GM12878 (cell line): ENCODE measurements around the gene NOL4L. TPM values are rescaled to one million over a fixed set of nuclear protein-coding genes. Genes with fewer than 3 reads are reported as not detected.

Experiments used
- ATAC-seq: fragments of 200-7000 bp; cut with Tn5 transposase; 3 replicates; pipeline ENCODE4 v1.9.1; 2020; ENCODE audit warnings: mild to moderate bottlenecking, moderate library complexity
- BruUV-seq: library from RNA; stranded (reverse); fragments of 400-500 nt; replicated peaks from 2 replicates; lab custom pipeline; 2021; lab: Mats Ljungman, UMichigan
- CTCF ChIA-PET: fragments of 300-600 bp; sonication (Branson Sonifier 250); formaldehyde crosslinking; extraction: SDS; loops from one replicate; lab custom pipeline; 2021; ENCODE audit warnings: inconsistent platforms; lab: Yijun Ruan, JAX
- POLR2A ChIA-PET: fragments of 350-600 bp; formaldehyde crosslinking; extraction: SDS; loops from one replicate; lab custom pipeline; 2021; ENCODE audit warnings: inconsistent platforms; lab: Charles Lee
- RAD21 ChIA-PET: fragments of 300-600 bp; sonication (Branson Sonifier 250); formaldehyde crosslinking; loops from one replicate; lab custom pipeline; 2023; ENCODE audit warnings: antibody characterized with exemption; ENCODE audit not compliant: unreplicated experiment; lab: Charles Lee
- SMC1A ChIA-PET: fragments of 300-600 bp; sonication (Branson Sonifier 250); formaldehyde crosslinking; loops from one replicate; lab custom pipeline; 2023; ENCODE audit not compliant: unreplicated experiment, uncharacterized antibody; lab: Charles Lee
- DNase-seq: peaks from one replicate; pipeline ENCODE4 v3.0.0-alpha.2; 2011; ENCODE audit warnings: low read depth, low spot score
- FAIRE-seq: peaks from 3 replicates; lab custom pipeline; 2011; peaks lifted over from hg19 to GRCh38; lab: Jason Lieb, UNC
- H2AFZ ChIP-seq: 2 replicates; pipeline ENCODE4 v1.6.0; 2011; ENCODE audit warnings: low read depth, low read length, control low read depth; ENCODE audit not compliant: control insufficient read depth
- H3K27ac ChIP-seq: 2 replicates; pipeline ENCODE4 v1.5.1; 2011; ENCODE audit warnings: control low read depth; ENCODE audit not compliant: control insufficient read depth, insufficient read depth
- H3K27me3 ChIP-seq, 2 experiments: replicated peaks in 1 of 2; 2 replicates each; pipeline versions ENCODE4 v1.6.0 to v1.6.1; 2011; ENCODE audit warnings: low read length in 1 of 2; ENCODE audit not compliant: control insufficient read depth in 2 of 2, insufficient read depth in 2 of 2
- H3K36me3 ChIP-seq, 2 experiments: 2 replicates each; pipeline ENCODE4 v1.5.1; 2011; ENCODE audit warnings: low read length in 1 of 2; ENCODE audit not compliant: control insufficient read depth in 2 of 2, insufficient read depth in 2 of 2
- H3K4me1 ChIP-seq: 2 replicates; pipeline ENCODE4 v1.6.1; 2011; ENCODE audit warnings: mild to moderate bottlenecking, low read length, moderate library complexity, mixed read lengths; ENCODE audit not compliant: control insufficient read depth, insufficient read depth
- H3K4me2 ChIP-seq: 2 replicates; pipeline ENCODE4 v1.6.0; 2011; ENCODE audit warnings: control low read depth; ENCODE audit not compliant: control insufficient read depth, insufficient read depth
- H3K4me3 ChIP-seq: fragments of 200-600 bp; sonication (generic); 2 replicates; pipeline ENCODE4 v1.5.1; 2016
- H3K79me2 ChIP-seq: 2 replicates; pipeline ENCODE4 v1.6.0; 2011; ENCODE audit warnings: low read length; ENCODE audit not compliant: control insufficient read depth, insufficient read depth
- H3K9ac ChIP-seq: 2 replicates; pipeline ENCODE4 v1.8.0; 2011; ENCODE audit warnings: low read length, control low read depth, mixed read lengths; ENCODE audit not compliant: control insufficient read depth, insufficient read depth
- H3K9me3 ChIP-seq: replicated peaks from 3 replicates; pipeline ENCODE4 v1.5.1; 2011; ENCODE audit warnings: mild to moderate bottlenecking, low read length; ENCODE audit not compliant: control insufficient read depth, insufficient read depth
- H4K20me1 ChIP-seq: 2 replicates; pipeline ENCODE4 v1.6.0; 2011; ENCODE audit not compliant: control insufficient read depth, insufficient read depth
- CEBPZ ChIP-seq: fragments of 150-350 bp; IDR thresholded peaks from 2 replicates; pipeline ENCODE4 v1.6.1; 2016; ENCODE audit warnings: low read depth, low read length
- CHD1 ChIP-seq: IDR thresholded peaks from 2 replicates; pipeline ENCODE4 v1.6.1; 2012; ENCODE audit warnings: low read depth, low read length, improper control_type of control experiment
- IKZF1 ChIP-seq: fragments of 450-650 bp; conservative IDR thresholded peaks from 2 replicates; pipeline ENCODE4 v1.6.1; 2017; ENCODE audit warnings: antibody characterized with exemption, mild to moderate bottlenecking
- IRF4 ChIP-seq: IDR thresholded peaks from 2 replicates; pipeline ENCODE4 v1.6.1; 2011; ENCODE audit warnings: low read depth, low read length
- PBX3 ChIP-seq: IDR thresholded peaks from 2 replicates; pipeline ENCODE4 v1.6.1; 2011; ENCODE audit warnings: mild to moderate bottlenecking, low read depth, low read length, moderate library complexity; ENCODE audit not compliant: insufficient replicate concordance
- ZZZ3 ChIP-seq: IDR thresholded peaks from 2 replicates; pipeline ENCODE4 v1.6.1; 2011; ENCODE audit warnings: low read depth; ENCODE audit not compliant: control insufficient read depth, insufficient read length
- WGBS: methylation state at CpG from one replicate; pipeline ENCODE4 v1.1.6; 2016; ENCODE audit warnings: low lambda C conversion rate; ENCODE audit not compliant: insufficient replicate concordance, insufficient coverage; ENCODE audit errors: missing lambda C conversion rate; 5-methylcytosine and 5-hydroxymethylcytosine counted together
- in situ Hi-C: fragments of 300-500 bp; cut with MboI; formaldehyde crosslinking; loops from 9 replicates; pipeline ENCODE4 v1.14.3; 2018; ENCODE audit warnings: mixed read lengths
- intact Hi-C: fragments of 100-400 bp; cut with micrococcal nuclease; formaldehyde crosslinking; loops from one replicate; pipeline ENCODE4 v1.14.2; 2022; ENCODE audit not compliant: unreplicated experiment
- polyA plus RNA-seq, 11 experiments: library from polyadenylated mRNA; depleted of rRNA in 4 of 11; unstranded in 6 of 11; stranded (reverse) in 5 of 11; fragments of >200 nt; fragmentation: Nextera tagmentation in 4 of 11; fragmentation: Illumina TruSeq in 1 of 11; extraction: Ambion mirVana in 4 of 11; extraction: Trizol in 1 of 11; gene quantifications; 1 replicate in 1 of 11; 2 replicates in 10 of 11; pipeline versions ENCODE4 v1.2.1 to v1.2.3, GENCODE V29; 2011 to 2016; ENCODE audit warnings: inconsistent platforms in 2 of 11, missing spikeins in 2 of 11, low read depth in 1 of 11
- total RNA-seq, 4 experiments: library from RNA; depleted of rRNA in 3 of 4; stranded (reverse); fragments of >200 nt in 3 of 4; fragmentation: Illumina TruSeq in 1 of 4; extraction: Trizol in 1 of 4; gene quantifications; 2 replicates each; pipeline versions ENCODE4 v1.2.1 to v1.2.3, GENCODE V29; 2013 to 2021

Gene NOL4L
- total and polyA plus RNA-seq, 10 of the 15 experiments (the other 5 are each of a cell fraction or from before 2014, with no cell fraction given), result 2.3 to 24.0 (median 8.0) TPM

- no peak for TF ChIP-seq CEBPZ
- TF ChIP-seq ZZZ3, result no peak
These were observed 73.6 kb downstream of the NOL4L start (continued) for GRCh38 chr20:32511358-32512046.

GRCh38 chr20:32510601-32511357 is 74.4 kb downstream of the NOL4L start:
- ChIA-PET POLR2A (interaction anchor here (0.5 kb wide), 1 partner anchor 628 kb away, joined by 3 read pairs; no protein-coding TSS in a partner anchor), SMC1A (no interaction called here), CTCF (interaction anchor here (0.9 to 1.4 kb wide), 3 partner anchors 12 to 142 kb away, joined by 3 read pairs; no protein-coding TSS in a partner anchor), RAD21 (no interaction called here)
- no peaks in the 10 kb centered on the region for H3K9me3 ChIP-seq
- in situ Hi-C loops (no loop called here), intact Hi-C loops (no loop called here)
- peaks cover 10% of the 10 kb centered on the region for H3K4me1 ChIP-seq
- H3K4me3 ChIP-seq, result no peak overlapping the region
- TF ChIP-seq IKZF1 (no peak), IRF4 (no peak), CHD1 (no peak), PBX3 (no peak)
- H2AFZ ChIP-seq, result no peak overlapping the region
- 47% methylated on average over 16 of the region's 17 CpGs for WGBS
- no peak overlapping the region for H3K27ac ChIP-seq
- BruUV-seq, result no TSS peak
- DNase-seq, result no peak
- no peak for ATAC-seq
- no peaks in the 10 kb centered on the region for H4K20me1 ChIP-seq
- H3K9ac ChIP-seq, result no peak overlapping the region
- H3K4me2 ChIP-seq, result no peak overlapping the region
- H3K79me2 ChIP-seq, result no peaks in the 10 kb centered on the region
- no peak for FAIRE-seq
- no peaks in the 10 kb centered on the region; a peak in 1 of 4 replicates for H3K36me3 ChIP-seq
- H3K27me3 ChIP-seq, result no peaks in the 10 kb centered on the region
